HG03469 (cell line): ENCODE results near the gene CFAP99.
"Not testable (repeated sequence)": the region's sequence is repeated elsewhere in the genome, so short reads cannot be mapped to it uniquely, and the experiment has no call there.

Experiments
- ATAC-seq: cut with Tn5 transposase; IDR thresholded peaks from one replicate; pipeline ENCODE4 v1.9.1; 2021; ENCODE audit warnings: mild to moderate bottlenecking, moderate library complexity, moderate number of reproducible peaks; ENCODE audit not compliant: unreplicated experiment

CFAP99 gene

DNA sequence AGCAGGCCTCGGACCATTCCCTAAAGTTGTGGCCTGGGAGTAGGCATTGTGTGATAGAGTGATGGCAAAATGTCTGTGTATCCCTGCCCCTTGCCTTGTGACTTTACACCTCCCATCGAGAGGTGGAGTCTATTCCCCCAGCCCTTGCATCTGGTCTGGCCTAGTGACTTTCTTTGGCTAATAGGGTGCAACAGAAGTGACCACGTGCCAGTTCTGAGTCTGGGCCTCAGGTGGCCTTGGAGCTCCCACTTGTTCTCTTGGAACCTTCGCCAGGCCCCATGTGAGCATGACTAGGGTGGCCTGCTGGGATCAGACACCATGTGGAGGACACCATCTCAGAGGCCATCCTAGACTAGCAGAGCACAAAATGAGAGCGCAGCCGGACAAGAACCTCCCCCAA lies 46.3 kb downstream of the CFAP99 start:
- ATAC-seq, result no peak

- not testable (repeated sequence) for ATAC-seq
Measured at GRCh38 chr4:2465544-2465943, 46.8 kb downstream of the CFAP99 start.

DNA sequence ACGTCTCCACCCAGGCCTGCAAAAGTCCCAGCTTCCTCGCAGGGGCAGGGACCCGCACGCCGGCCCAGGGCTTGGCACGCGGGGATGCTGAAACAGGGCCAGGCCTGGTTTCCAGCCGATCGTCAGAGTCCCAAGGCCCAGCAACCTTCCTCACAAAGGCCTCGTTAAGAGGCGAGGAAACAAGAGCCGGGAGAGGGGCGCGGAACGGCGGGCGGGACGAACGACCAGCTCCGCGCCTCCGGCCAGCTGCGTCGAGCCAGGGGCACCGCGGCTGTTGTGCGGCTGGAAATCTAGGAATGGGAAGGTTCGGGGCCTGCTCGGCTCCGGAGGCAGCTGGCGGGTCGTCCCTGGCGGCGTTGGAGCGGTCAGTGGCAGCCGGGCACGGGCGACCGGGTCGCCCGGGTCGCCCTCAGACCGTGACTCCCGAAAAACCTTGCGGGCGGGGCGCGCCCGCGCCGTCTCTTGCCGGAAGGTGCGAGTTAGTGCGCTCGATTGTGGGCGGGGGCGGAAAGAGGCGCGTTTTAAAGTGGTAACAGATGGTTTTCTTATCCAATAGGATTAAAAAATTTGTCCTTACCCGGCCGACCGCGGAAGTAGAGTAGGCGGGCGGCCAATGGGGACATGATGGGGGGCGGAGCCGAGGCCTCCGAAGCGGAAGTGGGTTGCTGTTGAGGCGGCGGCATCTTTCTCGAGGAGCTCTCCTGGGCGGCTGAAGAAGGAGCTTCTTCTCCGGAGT lies 49.9 kb downstream of the CFAP99 start, which contains the start of gene RNF4:
Gene RNF4 (plus strand): TSS at position 651 of the 736 bp plus-strand sequence. CDS start 21,388 bp downstream, outside the sequence.
- peak; percentile 59 for ATAC-seq

- peak; percentile 24 for ATAC-seq
Measured at GRCh38 chr4:2469192-2469984, 50.6 kb downstream of the CFAP99 start.

GRCh38 chr4:2470791-2471190 lies 52.0 kb downstream of the CFAP99 start:
- no peak for ATAC-seq

DNA sequence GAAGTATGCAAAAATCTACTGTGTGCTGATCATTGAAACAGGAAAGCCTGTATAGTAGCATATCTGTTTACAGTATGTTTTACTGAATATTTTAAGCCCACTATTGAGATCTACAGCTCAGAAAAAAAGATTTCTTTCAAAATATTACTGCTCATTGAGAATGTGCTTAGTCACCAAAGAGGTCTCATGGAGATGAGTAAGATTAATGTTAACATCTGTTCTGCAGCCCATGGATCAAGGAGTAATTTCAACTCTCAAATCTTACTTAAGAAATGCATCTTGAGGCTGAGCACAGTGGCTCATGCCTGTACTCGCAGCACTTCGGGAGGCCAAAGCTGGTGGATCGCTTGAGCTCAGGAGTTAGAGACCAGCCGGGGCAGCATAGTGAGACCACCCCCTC lies 53.4 kb downstream of the CFAP99 start:
- no peak for ATAC-seq

- ATAC-seq, result no peak
Measured at GRCh38 chr4:2478229-2478628, 59.5 kb downstream of the CFAP99 start.

DNA sequence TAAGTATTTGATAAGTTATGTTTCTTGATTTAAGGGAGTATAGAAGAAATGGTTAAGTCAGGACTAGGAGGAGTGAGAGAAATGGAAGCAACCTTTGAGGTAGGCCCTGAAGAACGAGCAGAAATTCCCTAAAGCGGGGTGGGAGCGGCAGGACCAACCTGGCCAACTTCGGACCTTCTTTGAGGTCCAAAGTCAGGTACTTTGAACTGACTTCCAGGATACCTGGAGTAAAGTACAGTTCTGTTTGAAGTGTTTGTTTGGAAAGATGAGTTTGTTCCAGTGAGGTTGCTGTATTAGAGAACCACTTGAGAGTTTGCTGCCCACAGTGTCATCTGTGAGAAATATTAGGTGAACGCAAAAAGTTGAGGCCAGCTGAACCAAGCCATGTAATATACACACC lies 61.9 kb downstream of the CFAP99 start:
- ATAC-seq, result no peak

DNA sequence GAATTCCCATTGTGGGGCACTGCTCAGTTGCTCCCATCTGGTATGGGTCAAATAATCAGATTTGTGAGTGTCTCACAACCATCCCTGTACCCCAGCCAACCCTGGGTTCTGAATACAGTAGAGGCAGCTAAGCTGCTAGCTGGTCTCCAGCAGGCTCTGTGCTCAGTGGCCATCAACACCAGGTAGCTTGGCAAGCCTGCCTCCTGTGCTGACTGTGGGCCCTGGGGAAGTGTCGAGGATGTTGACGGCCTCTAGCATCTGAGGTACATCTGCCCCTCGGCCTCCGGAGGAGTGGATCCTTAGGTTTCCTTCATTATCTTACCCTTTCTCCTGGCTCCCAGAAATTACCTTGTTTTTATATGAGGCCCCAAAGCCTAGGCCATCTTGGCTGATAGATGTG lies 63.4 kb downstream of the CFAP99 start:
- ATAC-seq, result no peak

GRCh38 chr4:2482693-2483092 lies 63.9 kb downstream of the CFAP99 start:
- ATAC-seq, result peak; percentile 40

DNA sequence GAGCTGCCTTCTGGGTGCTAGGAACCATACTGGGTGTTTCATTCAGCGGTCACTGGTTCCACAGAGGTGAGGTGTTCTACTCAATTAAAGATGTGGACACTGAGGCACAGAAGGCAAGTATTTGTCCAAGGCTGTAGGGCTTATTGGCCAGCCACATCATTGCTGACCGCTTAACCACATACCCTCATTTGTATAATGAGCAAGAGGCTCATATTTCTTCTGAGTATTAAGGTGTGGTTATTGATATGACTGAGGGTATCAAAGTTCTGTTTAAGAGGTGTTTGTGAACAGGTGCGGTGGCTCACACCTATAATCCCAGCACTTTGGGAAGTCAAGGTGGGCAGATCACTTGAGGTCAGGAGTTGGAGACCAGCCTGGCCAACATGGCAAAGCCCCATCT lies 64.5 kb downstream of the CFAP99 start:
- no peak for ATAC-seq

DNA sequence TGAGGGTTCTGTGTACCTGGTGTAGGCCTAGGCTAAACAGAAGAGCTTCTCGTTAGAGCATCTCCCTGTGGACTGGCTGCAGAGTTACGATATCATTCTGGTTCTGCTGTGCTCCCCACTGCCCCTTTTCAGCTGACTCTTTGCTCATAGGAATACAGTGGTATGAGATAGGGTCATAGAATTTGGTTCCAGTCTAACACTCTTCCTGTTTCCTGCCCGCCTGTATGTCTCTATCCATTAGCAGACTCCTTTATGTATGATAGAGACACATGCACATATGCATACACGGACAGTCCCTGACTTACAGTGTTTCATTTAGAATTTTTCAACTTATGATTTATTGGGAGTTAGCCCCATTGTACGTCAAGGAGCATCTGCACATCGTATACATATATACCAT lies 65.4 kb downstream of the CFAP99 start:
- no peak for ATAC-seq

- peak; percentile 36 for ATAC-seq
Measured at GRCh38 chr4:2484993-2485392, 66.2 kb downstream of the CFAP99 start.

DNA sequence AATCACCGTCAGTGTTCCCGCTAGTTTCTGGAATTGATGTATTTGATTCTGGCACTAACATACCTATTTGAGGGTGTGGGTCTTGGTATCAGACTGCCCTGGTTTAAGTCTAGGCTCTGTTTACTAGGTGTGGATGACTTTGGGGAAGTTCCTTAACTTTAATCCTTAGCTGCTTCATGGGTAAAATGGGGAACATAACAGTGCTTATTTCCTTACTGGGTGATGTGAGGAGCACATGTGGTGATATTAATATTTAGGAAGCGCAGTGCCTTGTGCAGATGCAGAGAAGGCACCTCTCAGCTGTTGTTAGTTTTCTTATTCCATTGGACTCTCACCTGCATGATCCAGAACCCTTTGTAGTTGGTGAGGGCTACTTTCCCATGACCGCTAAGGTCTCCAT lies 67.2 kb downstream of the CFAP99 start:
- no peak for ATAC-seq

- no peak for ATAC-seq
Measured at GRCh38 chr4:2486981-2487380, 68.2 kb downstream of the CFAP99 start.

DNA sequence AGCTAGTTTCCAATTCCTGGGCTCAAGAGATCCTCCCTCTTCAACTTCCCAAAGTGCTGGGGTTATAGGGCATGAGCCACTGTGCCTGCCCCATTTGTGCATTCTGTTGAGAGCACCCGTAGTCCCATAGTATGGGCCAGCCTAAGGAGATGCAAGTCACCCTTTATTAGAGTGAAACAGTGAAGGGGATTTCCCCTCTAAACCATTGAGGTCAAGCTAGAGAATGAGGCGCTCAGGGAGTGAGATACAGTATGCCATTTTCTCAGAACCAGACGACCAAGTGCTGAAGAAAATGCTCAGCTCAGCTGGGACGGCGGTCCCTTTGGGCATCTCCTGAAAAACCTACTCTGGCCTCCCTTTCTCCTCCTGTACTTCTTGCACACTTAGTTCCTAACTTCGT lies 68.9 kb downstream of the CFAP99 start:
- no peak for ATAC-seq

GRCh38 chr4:2489081-2489805 lies 70.5 kb downstream of the CFAP99 start:
- ATAC-seq, result no peak

GRCh38 chr4:2489841-2490552 lies 71.2 kb downstream of the CFAP99 start:
- no peak for ATAC-seq

DNA sequence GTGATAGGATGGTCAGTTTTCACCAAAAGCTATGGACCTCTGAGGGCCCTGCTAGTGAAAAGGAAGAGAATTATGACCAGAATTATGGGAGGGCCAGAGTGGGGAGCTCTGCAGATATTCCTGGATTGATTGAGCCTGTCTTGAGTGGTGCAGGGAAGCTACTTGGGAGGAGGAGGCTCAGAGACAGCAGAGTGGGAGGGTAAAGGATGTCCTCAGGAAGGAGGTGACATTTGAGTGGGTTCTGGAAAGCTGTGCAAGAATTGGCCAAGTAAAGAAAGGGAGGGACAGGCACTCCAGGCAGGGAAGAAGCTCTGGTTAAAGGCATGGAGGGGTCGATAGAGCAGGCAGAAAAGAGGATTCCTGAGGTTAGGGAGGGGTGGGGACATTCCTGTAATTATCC lies 74.2 kb downstream of the CFAP99 start:
- no peak for ATAC-seq

DNA sequence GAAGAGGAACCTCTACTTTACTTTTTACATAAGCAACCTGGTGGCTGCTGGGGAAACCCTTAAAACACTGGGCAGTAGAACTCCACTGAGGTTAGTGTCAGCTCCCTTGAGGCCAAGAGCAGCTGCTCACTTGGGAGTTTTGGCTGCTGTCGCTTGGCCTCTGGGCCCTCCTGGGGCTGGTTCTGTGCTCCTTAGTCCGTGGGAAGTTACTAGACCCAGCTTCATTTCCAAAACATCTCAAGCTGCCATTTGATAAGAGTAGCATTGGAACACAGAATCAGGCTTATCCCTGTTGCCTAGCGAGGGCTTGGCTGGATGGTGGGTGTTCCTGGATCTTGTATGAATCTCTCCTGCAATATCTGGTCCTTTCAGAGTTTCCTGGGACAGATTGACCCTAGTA lies 76.2 kb downstream of the CFAP99 start:
- ATAC-seq, result no peak

DNA sequence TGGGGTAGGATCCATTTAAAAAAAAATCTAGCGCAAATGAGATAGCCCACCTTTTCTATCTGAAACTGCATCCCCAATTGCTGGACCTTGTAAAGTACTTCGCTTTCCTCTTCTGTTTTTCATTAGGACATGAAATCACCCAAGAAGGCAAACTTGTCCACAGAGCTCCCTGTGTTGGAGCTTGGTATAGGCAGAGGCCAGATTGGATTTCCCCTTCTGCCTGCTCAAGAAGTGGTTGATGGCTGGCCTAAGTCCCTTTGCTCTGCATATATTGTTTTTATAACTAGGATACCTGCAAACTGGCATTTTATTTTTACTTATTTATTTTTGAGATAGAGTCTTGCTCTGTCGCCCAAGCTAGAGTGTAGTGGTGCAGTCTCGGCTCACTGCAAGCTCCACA lies 78.6 kb downstream of the CFAP99 start:
- no peak for ATAC-seq
